SIG-M5 (cell line): ENCODE data around the gene SFMBT2.

Experiments
- DNase-seq: peaks from one replicate; lab custom pipeline; 2025; lab: John Stamatoyannopoulos, UW

The SFMBT2 gene

GRCh38 chr10:7135188-7135587 lies 275.6 kb downstream of the SFMBT2 start:
- no peak for DNase-seq

- DNase-seq: no peak
Measured at GRCh38 chr10:7134448-7134847, 276.4 kb downstream of the SFMBT2 start.

- no peak for DNase-seq
Measured at GRCh38 chr10:7133958-7134357, 276.9 kb downstream of the SFMBT2 start.

- DNase-seq: no peak
Measured at GRCh38 chr10:7133278-7133677, 277.6 kb downstream of the SFMBT2 start.

- no peak for DNase-seq
Measured at GRCh38 chr10:7130191-7130911, 280.5 kb downstream of the SFMBT2 start.

- no peak for DNase-seq
Measured at GRCh38 chr10:7123774-7124173, 287.1 kb downstream of the SFMBT2 start.

GRCh38 chr10:7122561-7122960 lies 288.3 kb downstream of the SFMBT2 start:
- DNase-seq: no peak

- DNase-seq: no peak
Measured at GRCh38 chr10:7121154-7121797, 289.6 kb downstream of the SFMBT2 start.

- no peak for DNase-seq
Measured at GRCh38 chr10:7119325-7120015, 291.4 kb downstream of the SFMBT2 start.

- DNase-seq: no peak
Measured at GRCh38 chr10:7117806-7118674, 292.8 kb downstream of the SFMBT2 start.

GRCh38 chr10:7117177-7117799 lies 293.5 kb downstream of the SFMBT2 start:
- DNase-seq: no peak

- no peak for DNase-seq
Measured at GRCh38 chr10:7111561-7111960, 299.3 kb downstream of the SFMBT2 start.

GRCh38 chr10:7111089-7111488 lies 299.7 kb downstream of the SFMBT2 start:
- no peak for DNase-seq
